Stimulated activated CD8-positive, alpha-beta memory T cell treated with anti-CD3 and anti-CD28 coated beads, Interleukin-2, amount 100 ng/mL, for 48 hours (primary cell): ENCODE data around the gene PEX3.

Experiments
- DNase-seq, 2 donors: peaks; one replicate each; pipeline ENCODE4 v3.0.0-alpha.2; 2020; ENCODE audit warnings: low read depth in 2 of 2

PEX3 gene

DNA sequence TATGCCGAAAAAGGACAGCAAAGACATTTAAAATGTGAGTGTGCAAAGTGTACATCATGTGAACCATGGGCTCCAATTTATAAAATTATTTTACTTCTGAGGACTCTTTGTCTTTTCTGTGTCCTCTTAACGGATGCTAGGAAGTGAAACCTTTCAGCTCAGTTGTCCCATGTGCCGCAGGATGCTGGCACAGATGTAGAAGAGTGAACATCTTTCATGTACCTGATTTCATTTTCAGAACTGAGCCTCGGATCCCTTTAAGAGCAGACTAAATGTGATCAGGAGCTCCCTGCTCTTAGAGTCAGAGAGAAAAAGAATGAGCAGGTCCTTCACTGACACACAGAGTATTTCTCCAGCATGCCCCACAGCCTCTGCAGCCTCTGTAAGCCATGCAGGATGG is 88.5 kb downstream of the PEX3 start:
- no peak for DNase-seq

DNA sequence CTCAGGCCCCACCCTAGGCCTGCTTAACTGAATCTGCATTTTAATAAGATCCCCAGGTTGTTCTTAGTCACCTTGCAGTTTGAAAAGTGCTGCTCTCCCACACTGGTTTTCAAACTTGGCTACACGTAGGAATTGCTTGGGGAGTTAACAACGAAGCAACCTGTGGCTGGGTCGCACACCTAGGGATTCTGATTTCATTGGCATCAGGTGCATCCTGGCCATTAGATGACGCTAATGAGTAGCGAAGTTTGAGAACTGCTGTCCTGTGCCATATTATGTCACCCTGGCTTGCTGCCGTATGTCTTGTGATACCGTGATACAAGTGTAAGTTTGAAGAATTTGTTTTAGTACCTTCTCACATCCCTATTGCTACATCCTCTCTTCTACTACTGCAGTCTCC is 89.1 kb downstream of the PEX3 start:
- DNase-seq, result no peak

DNA sequence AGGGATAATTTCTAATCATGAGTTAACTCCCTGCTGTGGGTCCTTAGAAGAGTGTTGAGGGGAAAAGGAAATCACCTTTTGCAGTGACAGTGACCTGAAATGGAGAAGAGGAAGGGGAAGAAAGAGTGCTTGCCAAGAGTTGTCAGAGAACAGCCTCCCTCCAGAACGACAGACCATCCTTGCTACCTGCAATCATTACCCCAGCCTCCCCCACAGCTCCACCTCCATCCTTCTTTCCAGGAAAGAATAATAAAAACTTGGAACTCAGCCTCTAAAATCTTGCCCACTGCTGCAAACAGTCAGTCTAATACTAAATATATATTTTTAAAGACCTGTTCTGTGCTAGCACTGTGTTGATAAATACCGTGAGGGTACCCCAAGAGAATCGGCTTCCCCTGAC is 89.6 kb downstream of the PEX3 start:
- DNase-seq, result no peak
